HG03558 (cell line): ENCODE data around the gene ACTBL2.

ENCODE experiments used
- ATAC-seq: cut with Tn5 transposase; IDR thresholded peaks from one replicate; pipeline ENCODE4 v1.9.1; 2021; ENCODE audit warnings: moderate number of reproducible peaks; ENCODE audit not compliant: unreplicated experiment; ENCODE audit errors: extremely low read depth

The ACTBL2 gene

DNA sequence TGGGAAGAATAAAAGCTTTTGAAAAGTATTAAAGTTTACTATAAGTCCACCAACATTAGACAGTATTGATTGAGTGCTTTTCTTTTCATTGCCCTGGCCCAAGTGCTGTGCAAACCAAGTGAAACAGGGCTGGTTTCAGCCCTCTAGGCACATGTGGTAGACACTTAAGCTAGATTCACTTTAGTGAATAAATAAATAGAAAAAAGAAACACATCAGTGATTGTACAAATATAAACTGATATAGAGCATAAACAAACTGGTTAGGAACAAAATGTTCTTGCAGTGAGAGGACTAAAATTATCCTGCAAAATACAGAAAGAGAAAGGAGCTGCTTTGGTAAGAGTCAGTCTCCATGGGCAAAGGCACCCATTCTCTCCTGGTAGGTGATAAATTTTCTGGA is 29.7 kb downstream of the ACTBL2 start:
- ATAC-seq: no peak

DNA sequence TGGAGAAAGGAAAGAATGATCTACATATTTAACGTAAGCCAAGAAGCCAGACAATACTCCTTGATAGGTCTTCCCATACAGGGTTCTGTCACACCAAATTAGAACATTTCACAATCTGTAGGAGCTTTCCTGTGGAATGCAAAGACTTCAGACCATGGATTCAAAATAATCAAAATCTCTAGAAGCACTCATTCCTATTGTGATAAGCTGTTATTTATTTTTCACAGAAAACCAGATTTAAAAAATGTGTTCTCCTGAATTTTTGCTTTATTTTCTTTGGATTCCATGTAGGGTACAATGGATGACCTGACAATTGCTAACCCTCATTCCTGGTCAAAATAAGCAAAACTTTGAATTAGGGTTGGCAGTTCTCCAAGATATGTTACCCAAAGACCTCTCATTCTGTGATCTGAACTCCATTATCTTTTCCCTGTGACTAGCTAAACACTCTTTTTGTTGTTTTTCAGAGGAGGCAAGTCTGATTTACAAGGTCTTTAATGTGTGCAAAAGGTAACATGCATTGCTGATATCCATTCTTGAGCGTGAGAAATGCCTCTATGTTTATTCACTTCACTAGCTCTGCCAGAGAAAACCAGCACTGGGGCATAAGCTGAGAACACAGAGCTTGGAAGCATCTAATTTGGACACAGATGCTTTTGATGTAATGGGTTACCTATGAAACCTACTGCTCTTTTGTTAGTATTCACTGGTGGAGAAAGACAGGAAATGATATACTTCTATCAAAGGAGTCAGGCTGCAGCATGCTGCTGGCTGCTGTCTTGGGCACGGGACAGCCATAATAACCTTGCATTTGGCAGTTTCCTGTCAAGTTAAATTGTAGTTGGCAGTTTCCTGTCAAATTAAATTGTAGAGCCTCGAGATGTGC is 31.4 kb downstream of the ACTBL2 start:
- ATAC-seq: no peak

DNA sequence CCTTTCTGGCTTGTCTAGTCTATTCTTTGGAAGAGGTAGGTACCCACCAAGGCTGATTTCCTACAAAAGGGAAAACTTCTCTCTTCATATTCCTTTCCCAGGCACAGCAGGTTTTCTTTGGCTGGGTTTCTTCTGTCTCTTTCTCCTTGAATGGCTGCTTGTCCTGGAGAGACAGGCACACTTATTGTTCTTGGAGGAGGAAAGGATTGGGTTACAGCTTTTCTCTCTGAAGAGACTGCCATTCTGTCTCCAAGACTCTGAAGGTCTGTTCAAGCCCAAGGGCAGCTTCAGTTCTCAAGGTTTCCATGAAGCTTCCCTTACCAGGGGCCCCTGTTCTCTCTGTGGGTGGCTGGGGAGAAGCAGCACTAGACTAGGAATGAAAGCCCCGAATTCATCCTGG is 33.9 kb downstream of the ACTBL2 start:
- no peak for ATAC-seq

DNA sequence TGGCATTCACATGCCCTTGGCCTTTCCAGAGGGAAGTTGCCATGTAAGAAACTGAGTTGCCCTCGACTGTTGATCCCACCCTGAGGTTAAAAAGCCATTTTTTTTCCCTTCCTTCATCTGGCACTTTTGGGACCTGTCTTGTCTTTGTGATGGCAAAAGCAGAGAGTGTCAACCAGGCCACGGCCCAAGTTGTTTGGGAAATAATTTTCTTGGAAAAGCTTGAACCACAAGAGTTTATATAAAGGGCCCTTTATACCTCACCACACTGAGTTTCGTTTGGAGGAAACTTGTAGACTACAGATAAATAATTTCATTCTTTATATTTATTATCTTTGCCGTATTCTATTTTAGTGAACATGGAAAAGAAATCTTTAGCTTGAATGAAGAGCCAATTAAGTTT is 34.3 kb downstream of the ACTBL2 start:
- ATAC-seq: no peak

DNA sequence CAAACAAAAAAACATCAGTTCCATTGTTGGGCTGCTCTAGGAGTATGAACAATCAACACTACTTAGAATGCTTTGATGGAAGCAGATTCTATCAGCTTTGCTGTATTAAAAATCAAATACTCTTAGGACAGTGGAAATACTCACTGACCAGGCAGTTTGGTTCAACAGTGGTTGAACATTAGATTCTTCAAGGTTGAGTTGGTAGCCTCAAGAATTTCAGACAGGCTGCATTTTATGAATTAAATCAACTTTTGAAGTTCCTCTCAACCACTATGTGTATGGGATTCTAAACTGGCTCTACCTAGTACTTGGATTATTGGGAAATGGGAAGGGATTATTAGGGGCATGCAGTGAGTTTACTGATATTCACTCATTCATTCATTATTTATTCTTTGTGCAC is 35.0 kb downstream of the ACTBL2 start:
- no peak for ATAC-seq

DNA sequence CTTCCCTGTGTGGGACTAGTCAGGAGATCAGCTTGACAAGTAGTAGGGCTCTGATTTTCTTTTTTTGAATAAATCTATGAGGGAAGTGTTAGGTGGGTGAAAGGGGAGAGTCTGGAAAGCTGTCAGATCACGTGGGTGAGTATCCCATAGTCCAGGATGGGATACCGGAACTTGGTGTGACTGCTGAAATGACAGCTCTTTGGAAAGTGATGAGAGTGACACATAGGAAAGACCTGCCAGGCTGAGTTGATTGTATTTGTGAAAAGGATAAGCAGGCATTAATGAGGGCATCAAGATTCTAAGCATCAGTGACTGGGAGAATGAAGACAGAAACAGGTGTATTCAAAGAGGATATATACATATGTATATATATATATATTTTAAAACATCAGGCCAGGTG is 35.6 kb downstream of the ACTBL2 start:
- no peak for ATAC-seq

DNA sequence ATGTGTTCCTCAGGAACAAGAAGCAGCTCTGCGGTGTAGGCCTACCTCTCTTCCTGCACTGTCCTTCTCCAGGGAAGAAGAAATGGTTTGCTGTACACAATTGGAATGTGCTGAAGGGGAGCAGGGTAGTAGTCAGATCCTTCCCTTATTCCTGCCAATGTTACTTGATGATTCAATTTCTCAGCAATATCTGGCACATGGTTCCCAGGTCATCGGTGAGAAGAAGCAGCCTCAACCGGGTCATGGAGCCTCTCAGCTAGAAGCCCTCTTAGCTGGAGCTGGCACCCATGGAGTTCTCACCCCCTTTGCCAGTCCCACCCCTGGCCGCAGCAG is 36.9 kb downstream of the ACTBL2 start:
- no peak for ATAC-seq

DNA sequence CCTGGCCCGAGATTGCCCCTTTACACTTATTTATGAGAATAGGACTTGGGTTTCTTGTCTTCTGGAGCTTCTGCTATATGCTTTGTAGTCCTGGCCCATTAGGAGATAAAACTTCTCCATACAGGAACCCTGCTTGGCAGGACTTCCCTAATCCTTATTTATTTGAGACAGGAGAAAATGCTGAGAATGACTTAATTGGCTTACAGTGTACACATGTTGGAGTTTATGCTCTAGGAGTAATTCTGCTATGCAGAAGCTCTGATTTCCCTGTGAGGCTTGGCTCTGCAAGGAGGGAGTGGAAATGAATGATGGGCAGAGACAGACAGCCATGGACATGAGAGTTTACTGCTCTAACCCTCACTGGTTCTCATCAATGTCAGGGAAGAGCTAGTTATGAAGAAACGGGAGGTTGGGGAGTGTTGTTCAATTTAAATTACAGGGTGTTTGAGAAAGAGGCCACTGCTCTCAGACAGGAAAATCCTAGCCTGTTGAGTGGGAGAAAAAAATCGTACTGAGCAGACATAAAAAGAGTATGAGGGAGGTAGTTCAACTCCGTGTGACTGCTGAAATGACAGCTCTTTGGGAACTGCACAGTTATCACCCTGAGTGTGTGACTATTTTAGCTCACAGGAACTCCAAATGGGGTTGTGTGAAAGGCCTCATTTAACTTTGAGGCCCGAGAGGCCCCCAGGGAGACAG is 37.5 kb downstream of the ACTBL2 start:
- ATAC-seq: no peak

DNA sequence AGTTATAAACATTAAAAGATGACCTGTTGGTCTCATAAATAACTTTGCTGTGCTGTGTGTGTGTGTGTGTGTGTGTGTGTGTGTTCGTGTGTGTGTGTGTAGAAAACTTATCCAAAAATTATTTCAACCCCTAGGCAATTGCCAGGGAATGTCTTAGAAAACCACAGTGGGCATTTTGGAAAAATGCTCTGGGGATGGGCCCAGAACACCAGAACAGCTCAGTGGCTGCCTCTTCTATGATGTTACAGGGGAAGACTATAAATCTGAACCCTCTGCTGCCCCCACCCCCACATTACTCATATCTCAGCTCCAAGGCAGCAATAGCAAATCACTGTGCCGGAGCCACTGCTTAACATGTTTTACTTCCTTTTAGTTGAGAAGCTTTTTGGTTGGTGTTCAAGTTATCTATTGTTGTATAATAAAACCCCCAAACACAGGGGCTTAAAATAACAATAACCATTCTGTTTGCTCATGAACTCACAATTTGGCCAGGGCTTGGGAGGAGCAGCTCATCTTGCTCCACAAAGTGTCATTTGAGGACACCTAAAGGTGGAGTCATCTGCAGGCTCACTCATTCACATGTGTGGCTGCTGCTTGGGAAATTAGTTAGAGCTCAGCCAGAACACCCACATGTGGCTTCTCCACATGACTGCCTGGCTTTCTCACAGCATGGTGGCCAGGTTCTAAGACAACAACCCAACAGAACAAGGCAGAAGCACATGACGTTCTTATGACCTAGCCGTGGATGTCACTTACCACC is 40.4 kb downstream of the ACTBL2 start:
- no peak for ATAC-seq

DNA sequence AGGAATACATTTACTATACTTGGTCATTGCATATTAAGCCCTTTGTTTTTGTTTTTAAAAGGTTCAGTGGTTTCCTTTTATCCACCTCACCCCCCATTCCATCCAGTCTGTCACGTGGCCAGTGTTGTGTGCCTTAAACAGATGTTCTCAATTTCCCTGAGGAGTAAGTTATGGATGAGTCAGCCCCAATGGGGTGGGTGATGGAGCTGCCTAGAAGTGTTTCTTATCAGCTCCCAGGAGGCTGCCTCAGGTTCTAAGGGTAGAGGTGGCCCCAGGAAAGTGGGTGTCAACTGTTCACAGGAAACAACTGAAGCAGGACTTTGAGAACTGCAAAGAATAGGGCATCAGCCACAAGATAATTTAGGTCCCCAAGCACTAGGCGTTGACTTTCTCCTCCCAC is 41.1 kb downstream of the ACTBL2 start:
- ATAC-seq: no peak

DNA sequence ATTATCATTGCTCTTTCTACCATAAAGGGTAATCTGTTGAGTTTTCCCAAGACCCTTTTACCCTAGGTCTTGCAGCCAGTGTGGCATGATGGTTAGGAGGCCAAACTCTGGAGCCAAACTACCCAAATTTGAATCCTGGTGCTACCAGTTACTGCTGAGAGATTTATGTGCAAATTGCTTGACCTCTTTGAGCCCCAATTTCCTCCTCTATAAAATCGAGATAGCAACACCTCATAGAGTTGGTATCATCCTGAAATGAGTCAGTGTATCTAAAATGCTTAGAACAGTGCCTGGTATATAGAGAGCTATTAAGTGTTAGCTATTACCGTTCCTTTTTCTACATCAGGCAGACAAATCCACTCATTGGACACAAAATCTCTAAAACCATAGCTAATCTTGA is 43.0 kb downstream of the ACTBL2 start:
- ATAC-seq: no peak

DNA sequence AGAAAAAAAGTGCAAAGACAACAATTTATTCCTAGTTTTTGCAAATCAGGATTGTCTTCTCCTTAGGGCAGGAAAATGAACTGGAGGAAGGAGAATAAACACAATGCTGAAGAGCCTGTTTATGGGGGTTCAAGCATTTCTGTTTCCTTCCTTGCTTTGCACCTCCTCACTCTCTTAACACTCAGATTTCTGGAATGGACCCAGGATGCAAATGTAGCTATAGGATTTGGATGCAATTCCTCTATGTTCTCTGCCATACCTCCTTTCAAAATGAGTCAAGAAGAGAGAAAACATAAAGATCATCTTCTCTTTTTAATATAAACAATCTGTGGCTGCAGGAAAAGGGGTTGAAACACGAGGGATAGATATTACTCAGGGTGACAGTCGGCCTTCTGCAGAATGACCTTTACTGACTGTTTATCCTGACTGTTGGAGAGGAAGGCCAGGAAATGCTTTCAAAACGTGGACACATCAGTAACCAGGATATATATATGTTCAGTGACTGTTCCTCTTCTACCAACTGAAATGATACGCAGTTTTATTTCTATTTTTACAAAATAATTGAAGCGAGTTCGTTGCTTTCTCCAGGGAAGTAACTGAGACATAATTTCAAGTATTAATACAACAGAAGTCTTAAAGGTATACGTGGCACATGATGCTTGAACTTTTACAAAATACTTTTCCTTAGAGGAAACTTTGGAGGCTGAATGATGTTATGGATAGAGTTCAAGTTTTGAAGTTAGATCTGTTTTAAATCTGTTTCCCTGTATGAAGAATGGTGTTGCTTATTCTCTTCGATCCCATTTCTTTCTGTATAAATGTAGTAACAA is 44.4 kb downstream of the ACTBL2 start:
- ATAC-seq: no peak

DNA sequence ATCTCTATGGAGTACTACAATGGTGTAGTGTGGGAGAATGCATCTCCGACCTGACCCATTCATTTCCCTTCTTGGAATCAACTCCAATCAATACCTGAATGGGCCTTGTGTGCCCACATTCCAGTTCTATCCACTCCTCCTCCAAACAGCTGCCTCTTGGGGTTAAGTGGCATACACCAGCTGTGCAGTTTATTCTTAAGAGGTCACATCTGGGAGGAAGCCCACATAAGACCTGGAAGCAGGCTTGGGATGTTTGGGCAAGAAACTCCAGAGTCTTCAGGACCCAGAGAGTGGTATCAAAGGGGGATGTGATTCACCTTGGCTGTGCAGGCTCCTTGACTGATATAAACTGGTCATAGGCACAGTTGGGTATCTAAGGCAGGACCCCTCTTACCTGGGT is 46.0 kb downstream of the ACTBL2 start:
- ATAC-seq: no peak

DNA sequence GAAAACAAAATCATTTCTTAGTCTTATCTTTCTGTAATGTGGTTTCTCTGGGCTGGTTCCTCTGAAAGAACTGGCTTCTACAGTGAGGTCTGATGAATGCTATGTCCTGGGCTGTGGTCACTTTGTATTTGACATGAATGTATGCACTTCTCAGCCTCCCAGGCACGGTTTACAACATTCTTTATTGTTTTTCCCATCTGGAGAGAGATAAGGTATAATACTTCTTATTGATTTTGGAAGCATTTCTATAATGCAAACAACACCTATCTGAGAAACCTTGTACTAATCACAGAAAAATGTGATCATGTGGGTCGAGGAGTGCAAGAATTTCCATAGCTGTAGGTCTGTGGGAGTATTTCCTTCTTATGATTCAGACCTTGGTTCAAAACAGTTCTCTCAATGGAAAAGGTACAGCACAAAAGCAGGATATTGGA is 46.9 kb downstream of the ACTBL2 start:
- no peak for ATAC-seq

DNA sequence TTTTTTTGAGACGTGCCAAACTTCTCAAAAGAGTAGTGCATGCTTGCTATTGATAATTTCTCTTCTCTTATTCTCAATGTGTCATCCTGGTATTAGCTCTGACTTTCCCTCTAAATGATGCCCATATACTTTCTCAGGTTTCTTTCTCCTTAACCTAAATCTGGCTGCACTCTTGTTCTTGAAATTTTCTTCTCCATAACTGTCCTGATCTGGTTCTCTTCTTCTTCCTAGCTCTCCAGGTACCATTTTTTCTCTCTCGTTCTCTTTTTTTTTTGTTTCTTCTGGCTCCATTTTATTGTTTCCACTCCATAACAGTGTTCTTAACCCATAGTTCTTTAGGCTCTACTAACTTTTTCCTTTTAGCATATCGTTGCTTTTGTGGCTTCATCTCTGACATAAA is 47.9 kb downstream of the ACTBL2 start:
- no peak for ATAC-seq

DNA sequence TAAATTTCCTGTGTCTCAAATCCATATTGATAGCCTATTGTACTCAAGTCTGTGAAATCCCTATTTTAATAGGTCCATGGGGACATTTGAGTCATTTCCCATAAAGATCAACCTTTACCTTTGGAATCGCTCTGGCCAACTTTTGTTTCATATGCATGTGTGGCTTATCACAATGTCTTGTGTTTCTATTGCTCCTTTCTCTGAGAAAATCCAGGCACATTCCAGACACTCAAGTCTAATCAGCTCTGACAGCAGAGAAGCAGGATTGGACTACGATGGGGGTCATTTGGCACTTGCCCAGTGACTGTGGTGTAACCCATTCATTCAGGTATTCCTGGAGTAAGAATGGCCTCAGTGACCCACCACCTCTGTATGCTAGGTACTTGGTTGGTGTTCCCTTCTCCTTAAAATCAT is 48.4 kb downstream of the ACTBL2 start:
- ATAC-seq: no peak

DNA sequence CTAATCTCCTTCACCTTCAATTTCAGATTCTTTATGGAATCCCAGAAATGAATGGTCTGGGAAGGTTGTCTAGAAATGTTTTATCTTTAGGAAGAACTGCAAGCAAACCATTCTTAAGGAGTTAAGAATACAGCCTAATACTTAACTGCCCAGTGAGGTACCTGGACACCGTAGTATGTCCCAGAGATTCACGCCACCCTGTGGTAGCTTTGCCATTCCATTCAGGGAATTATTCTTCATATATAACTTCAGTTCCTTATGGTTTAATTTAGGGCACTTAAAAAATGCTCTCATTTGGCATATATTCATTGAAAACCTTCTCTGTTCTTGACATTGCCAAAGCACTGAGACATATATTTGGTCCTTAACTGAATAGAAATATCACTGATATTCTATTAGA is 49.7 kb downstream of the ACTBL2 start:
- ATAC-seq: no peak

DNA sequence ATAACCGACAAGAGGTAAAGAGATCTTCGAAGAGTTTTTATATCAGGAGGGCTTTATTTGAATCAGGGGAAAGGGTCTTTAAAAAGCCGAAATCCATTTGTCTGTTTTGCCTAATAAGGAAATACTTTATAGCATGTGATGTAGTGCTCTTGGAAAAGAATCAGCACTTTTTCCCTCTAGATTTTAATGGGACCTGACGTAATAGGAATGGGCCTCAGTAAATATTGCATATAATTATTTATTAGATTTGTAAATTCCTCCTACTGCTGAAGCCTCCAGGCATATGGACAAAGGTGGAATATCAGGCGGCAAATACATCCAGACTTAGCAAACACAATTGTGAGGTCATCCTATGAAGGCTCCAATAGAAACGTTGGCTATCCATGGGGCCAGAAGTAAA is 50.9 kb downstream of the ACTBL2 start:
- ATAC-seq: no peak
